ENCODE data around the gene RAP1B.

RAP1B gene

DNA sequence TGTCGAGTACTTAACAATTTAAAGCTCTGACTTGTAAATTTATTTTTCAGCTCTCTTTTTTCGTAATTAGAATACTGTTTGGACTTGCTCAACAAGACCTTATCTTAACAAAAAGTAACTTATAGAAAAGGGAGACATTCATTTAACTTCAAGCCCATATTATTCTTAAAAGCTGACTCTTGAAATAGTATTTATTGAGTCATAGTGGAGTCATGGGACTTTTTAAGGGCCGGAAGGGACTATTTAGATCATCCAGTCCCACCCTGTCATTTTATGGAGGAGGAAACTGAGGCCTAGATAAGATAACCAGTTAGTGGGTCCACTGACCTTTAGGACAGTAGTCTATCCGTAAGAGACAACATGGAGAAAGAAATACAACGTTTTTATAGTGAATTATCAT lies 1.5 kb downstream of the RAP1B start:
- no peak for DNase-seq

DNA sequence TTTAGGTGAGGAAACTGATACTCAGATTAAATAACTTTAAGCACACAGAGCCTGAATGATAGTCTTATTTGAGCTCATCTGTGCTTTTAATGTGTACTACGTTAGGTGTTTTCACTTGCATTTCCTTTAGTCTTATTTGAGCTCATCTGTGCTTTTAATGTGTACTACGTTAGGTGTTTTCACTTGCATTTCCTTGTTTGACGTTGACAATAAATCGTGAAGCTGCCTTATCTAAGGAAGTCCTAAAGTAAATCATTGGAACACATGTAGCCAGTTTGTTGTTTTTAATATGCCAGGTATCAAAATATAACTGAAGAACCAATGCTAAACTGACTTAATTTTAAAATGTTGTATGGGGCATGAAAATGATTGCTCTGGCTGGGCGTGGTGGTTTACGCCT lies 2.0 kb downstream of the RAP1B start:
- DNase-seq = peak; percentile 28

DNA sequence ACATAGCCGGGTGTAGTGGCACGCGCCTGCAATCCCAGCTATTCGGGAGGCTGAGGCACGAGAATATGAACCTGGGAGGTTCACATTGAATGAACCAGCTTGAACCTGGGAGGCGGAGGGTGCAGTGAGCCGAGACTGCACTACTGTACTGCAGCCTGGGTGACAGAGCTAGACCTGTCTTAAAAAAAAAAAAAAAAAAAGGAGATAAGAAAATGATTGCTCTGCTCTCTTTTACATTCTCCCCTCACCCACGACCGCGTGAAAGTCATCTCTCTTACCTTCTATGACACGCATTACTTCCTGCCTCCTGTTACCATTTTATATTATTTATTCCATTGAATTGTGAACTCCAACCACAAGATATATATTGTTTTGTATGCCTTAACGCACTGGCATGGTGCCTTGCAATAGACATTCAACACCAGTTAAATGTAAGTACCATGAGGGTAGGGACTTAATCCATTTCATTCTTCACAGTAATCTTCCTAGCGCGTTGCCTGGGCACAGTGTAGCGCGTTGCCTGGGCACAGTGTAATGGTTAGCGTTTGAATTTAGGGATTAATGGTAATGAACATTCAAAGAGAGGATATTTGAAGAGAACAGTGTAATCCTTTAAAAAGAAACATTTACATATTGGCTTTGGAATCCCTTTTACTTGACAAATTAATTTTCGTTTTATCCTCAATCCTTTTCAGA lies 2.7 kb downstream of the RAP1B start:
- peak; percentile 54 for DNase-seq

DNA sequence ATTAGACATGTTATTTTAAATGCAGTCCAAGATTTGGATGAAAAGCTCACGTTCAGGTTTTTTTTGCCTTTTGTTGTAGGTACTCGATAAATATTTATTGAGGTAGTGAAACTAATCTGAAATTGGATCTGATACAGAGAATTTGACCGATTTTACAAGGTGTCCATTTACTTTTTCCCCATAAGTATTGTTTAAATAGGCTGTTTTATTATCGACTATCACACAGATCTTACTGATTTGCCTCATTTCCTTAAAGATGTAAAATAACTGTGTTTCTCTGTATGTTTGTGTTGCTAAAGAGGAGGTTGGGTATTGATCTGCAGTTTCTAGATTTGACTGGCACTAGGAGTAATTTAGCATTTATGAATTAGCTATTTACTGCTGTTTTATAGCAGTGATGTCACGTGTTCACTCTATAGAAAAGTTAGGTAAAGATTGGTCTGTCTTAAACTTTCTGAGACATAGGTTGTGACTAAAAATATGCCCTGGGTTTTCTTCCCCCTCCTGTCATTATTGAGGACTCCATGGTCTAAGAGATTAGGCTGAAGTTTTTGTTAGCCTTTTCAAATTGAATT lies 3.5 kb downstream of the RAP1B start:
- no peak for DNase-seq

DNA sequence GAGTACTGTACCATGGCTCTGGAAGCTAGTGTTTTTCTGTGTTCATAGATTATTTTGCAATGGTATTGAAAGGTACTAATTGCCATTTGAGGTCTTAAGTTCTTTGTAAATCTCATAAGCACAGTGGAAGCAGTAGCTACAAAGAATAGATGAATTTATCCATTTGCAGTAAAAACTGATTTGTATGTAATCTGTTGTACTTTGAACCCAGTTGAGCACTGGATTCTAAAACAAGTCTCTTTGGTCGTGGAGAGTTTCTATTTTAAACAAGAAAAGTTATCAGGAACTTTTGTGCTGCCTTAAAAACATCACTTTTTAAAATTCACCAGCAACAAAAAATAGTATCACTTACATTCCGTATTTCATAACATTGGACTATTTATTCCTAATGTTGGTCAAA lies 4.1 kb downstream of the RAP1B start:
- no peak for DNase-seq

DNA sequence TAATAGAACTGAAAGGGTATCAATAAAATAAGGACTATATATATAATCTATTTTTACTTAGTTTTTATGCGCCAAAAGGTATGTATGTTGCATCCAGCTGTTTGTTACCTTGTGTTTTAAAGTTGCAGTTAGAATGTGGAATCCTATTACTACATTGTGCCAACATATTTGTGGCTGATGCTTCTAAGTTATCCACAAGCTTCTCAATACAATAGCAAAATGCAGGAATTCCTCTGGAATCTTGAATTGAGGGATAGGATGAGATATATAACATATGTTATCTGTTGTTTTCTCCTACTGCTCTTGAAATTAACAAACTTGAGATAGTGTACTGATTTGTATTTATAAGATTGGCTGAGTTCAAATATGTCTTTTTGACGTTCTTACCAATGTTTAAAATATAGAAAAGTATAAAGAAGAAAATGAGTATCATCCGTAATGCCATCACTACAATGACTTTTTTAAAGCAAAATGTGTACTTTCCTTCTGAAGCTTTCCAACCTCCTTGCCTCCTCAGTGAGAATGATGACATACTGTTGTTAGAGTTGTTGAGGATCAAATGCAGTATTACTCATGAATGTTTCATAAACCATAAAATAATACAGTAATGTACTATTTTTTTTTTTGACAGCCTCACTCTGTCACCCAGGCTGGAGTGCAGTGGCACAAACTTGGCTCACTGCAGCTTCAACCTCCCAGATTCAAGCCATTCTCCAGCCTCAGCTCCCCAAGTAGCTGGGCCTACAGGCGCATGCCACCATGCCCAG lies 6.6 kb downstream of the RAP1B start:
- no peak for DNase-seq

DNA sequence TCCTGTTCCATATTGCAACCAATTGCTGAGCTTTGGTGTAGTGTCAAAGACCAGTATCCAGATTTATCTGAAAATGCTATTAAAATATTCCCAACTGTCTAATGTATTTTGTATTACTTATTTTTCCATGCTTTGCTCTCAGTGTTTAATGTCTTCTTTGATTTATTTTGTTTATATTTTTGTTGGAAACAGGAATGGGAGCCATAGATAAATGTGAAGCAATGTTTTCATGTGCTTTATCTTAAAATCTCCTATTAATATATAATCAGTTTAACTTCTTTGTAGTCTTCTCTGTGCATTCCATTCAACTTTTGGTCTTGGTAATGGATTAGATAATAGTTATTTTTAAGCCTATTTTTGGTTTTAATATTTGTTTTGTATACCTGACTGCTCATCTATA lies 8.8 kb downstream of the RAP1B start:
- DNase-seq = no peak

DNA sequence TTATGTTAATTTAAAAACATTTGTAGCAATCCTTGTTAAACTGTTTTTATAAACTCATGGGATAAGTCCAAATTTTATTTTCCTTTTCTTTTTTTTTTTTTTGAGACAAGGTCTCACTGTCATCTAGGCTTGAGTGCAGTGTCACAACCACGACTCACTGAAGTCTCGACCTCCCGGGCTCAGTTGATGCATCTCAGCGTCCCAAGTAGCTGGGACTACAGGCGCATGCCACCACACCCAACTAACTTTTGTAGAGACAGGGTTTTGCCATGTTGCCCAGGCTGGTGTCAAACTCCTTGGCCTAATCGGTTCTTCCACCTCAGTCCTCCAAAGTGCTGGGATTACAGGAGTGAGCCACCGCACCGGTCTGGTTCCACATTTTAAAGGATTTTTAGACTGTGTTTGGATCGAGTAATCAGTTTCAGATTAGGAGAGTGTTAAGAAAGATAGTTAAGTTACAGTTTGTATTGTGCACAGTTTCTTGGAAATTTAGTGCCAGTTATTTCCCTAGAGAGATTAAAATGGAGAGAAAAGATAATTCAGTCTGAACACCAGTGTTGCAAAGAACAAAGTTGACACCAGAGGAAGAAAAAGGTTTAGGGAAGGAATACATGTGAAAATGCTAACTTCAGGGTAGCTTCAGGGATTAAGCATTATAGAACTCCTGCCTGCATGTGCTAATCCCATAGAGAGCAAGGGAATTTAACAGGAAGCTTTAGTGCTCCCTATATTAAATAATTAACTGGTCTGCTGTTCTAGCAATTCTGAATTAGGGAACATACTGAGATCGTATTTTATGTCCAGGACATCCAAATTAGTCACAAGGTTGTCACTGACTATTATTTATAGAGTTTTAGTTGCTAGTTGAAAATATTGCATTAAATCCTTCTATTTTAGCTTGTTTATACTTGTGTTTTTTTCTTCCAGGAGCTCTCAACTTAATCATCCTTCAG lies 10.1 kb downstream of the RAP1B start:
- DNase-seq = no peak

DNA sequence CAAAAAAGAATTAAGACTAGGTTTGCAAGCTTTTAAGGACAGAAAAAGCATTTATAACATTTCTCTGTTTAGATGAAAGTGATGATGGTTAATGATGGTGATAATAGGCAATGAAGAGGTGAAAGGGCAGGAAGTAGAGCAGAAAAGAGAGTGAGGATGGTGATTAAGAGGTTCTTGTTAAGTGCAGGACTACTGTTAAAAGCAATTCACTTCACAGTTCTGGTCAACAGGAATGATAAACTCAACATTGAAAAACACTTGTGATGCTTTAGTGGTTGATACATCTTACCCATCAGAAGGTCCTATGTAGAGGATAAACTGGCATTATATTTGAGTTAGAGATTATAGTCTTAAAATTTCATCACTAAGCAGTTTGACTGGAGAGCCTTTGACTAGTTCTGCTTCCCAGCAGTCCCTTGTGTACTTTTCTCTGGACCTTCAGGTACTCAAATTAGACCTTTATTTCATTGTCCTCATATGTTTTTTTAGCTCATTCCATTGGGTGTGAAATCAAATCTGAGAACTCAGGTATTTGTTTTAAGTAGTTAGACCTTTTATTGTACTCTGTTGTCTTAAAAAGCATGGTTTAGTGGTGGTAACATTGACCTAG lies 10.9 kb downstream of the RAP1B start:
- no peak for DNase-seq

DNA sequence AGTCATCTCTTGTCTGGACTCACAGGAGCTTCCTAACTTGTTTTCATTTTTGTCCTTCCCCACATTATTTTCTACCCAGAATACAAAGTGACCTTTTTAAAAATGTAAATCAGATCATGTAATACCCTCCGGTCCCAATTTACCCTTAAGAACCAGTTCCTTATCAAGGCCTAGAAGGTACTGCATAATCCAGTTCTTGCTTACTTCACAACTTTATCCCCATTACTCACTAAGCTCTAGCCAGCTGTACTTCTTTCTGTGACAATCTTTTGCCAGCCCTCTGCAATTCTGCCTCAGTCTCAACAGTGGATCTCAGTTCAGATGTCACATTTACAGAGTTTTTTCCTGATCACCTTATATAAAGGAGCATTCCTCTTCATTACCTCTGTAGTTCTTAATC lies 11.6 kb downstream of the RAP1B start:
- no peak for DNase-seq

DNA sequence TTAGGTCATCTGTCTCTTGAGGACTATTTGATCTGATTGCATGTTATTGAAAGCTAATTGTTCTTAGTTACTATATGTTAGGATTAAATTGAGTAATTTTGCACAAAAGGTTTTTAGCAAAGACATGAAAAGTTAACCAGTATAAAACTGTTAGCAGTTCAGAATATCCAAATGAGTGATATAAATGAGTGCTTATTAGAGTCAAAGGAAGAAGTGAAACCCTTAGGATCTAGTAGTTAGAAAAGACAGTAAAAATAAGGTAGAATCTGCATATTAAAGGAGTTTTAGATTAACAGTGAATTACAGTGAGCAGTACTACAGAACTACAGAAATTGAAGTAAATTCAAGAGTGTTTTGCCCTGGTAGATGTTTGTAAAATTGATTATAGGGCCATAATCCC lies 12.4 kb downstream of the RAP1B start:
- no peak for DNase-seq

DNA sequence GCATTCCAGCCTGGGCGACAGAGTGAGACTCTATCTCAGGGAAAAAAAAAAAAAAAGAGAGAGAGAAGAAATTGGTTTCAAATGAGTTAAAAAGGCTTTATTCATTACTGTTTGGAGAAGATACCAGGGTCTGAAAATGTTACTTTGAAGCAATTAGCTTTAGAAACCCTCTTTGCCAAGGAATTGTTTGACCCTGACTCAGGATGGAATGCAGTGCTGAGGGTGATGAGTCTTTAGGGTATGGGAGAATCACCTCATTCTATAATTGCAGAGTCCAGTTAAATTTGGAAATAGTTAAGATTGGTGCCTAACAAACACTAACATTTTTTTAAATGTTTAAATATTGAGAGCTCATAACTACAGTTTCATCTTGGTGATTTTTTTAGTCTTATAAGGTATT lies 13.3 kb downstream of the RAP1B start:
- no peak for DNase-seq

DNA sequence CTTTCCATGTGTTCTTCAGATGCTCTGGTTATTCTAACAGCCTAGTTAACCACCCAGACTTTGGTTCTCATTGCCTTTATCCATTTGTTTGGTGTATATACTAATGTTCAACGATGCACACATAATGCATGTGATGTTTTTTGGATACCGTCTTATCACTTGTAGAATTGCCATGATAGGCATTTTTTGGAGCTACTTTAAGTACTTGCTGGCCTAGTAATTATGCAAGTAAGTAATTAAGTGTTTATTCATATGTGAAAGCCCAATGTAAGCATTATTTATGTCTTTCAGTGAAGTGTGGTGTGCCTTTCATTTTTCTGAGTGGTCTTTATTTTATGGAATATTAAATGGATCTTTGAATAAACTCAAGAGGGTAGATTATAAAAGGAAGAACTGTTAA lies 14.2 kb downstream of the RAP1B start:
- DNase-seq = no peak

DNA sequence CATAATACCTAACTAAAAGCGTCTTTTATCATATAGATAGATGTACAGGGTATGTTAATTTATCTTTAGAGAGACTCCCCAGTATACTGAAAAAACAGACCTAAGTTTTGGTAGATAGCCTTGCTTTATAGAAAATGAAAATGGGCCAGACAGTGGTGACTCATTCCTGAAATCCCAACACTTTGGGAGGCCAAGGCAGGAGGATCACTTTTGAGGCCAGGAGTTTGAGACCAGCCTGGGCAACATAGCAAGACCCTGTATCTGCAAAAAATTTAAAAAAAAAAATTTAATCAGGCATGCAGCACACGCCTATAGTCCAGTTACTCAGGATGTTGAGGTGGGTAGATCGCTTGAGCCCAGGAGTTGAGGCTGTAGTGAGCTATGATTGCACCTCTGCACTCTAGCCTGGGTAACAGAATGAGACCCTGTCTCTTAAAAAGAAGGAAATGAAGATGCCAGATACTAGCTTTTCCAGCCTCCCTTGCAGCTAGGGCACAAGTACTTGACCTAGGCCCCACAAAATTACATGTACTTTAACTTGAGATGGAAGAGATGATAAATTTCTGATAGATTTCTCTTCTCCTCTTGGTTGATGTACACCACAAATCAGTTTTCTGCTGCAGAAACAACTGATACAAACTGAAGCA lies 17.1 kb downstream of the RAP1B start:
- DNase-seq = no peak

DNA sequence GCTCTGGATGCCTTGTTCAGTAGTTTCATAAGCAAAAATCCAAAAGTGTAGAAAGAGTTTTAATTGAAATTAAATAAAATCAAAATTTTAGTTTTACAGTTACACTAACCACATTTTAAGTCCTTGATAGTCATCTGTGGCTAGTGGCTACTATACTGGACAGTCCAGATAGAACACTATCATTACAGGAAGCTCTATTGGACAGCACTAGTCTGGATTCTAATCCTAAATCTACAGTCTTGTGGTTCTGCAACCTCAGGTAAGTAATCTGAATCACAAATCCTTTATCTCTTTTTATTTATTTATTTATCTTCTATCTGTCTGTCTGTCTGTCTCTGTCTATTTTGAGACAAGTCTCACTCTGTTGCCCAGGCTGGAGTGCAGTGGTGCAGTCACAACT lies 18.0 kb downstream of the RAP1B start:
- no peak for DNase-seq

DNA sequence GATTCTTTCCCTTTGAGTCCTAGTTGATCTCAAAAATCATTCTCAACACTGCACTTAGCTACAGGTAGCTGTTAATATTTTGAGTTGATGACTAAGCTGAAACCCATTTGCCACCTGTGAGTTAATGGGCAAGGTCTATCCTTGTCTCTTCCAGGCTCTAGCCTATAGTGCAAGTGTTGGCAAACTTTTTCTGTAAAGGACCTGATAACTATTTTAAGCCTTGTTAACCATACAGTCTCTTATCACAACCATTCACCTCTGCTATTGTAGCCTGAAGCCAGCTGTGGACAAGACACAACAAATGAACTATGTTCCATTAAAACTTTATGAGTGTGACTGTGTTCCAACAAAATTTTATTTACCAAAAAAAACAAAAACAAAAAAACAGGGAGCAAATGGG lies 19.4 kb downstream of the RAP1B start:
- no peak for DNase-seq

DNA sequence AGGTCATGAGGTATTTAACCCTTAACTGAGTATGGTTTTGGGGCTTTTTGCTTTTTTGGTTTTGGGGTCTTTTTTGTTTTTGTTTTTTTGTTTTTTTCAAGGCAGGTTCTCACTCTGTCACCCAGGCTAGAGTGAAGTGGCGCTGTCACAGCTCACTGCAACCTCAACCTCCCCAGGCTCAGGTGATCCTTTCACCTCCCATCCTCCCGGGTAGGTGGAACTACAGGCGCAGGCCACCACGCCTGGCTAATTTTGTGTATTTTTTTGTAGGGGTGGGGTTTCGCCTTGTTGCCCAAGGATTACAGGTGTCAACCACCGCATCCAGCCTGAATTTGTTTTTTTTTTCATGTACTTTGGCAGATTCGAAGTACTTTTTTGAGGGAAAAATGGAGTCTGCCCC lies 19.9 kb downstream of the RAP1B start:
- DNase-seq = no peak

DNA sequence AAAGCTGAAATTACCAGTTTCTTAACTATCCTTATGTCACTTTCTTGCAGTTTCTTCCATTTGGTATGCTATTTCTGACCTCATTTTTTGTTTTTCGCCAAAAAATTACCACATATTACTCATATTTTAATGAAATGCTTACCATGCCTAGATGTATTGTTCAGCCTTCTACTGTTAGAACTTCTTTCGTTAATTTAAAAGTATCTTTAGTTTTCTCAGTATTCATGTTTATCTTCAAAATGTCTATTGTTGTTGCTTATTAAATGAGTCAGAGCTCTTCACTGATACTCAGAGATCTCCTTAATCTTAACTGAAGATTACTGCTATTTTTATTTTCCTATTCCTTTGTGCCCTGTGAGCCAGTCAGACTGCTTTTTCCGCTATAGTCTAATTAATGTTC lies 20.5 kb downstream of the RAP1B start:
- DNase-seq = no peak

DNA sequence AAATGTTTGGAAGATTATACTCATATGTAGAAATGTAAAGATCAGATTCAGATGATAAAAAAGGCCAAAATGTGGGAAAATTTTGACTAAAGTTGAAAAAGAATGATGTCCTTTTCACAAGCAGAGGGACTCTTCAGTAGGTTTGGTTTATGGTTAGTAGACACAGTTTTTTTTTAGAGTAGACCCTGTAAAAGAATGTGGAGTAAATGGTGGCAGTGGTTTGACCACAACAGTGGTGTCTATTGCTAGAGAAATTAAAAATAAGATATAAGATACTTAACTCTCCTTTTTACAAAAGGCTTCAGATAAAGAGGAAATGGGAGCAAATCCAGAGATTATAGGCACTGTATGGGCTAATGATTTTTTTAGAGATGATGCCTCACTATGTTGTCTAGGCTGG lies 21.8 kb downstream of the RAP1B start:
- DNase-seq = no peak

DNA sequence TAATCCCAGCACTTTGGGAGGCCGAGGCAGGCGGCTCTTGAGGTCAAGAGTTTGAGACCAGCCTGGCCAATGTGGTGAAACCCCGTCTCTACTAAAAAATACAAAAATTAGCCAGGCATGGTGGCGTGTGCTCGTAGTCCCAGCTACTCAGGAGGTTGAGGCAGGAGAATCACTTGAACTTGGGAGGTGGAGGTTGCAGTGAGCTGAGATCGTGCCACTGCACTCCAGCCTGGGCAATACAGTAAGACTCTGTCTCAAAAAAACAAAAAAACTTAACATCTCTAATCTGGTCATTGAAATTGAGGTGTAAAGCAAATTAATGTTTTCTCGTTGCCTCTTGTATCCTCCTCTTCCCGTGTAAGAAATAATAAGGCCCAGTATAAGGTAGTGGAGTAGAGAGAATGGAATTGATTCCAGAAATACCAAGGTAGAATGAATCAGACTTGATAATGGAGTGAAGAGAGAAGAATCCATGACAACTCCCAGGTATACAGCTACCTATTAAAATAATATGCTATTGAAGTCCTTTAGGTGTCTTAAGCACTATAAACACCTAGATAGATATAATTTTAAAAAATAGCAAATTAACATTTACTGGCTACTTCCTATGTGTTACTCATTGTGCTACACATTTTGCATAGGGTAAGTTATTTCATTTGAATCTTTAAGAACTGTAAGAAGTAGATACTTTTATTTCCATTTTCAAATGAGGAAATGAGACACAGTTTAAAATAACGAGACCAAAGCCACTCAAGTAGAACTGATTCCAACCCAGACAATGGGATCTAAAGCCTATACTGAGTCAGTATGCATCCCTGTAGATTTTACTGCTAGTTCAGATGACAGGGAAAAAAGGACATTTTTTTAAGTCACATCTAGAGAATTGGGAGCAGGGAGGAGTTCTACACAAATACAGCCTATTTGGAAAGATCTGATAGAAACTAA lies 23.2 kb downstream of the RAP1B start:
- DNase-seq = no peak

DNA sequence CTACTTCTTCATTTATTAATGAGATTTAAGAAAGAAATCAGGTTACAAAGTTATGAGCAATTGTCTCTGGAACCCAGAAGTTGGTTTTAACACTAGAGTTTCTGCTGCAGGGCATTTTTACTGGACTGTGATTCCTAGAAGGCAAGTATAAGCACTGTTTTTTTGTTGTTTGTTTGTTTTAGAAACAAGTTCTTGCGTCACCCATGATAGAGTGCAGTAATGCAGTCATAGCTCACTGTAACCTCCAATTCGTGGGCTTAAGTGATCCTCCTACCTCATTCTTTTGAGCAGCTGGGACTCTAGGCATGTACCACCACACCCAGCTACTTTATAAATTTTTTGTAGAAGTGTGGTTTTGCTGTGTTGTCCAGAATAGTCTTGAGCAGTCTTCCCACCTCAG lies 25.6 kb downstream of the RAP1B start:
- no peak for DNase-seq

All from central memory CD4-positive, alpha-beta T cell (primary cell).